ENCODE results near the gene MAPK8.
A peak's percentile ranks its signal among the peaks of the same experiment; 100 is the strongest.
"Not testable (repeated sequence)": the region's sequence is repeated elsewhere in the genome, so short reads cannot be mapped to it uniquely, and the experiment has no call there.

Gene MAPK8

GRCh38 chr10:48306265-48306869 lies at the start of gene MAPK8:
Gene MAPK8, plus strand, starts transcription at chr10:48306677. Its CDS starts 94,984 bp downstream, at chr10:48401661.
- peak; percentile 90 for DNase-seq (ENCODE audit: low spot score)

DNA sequence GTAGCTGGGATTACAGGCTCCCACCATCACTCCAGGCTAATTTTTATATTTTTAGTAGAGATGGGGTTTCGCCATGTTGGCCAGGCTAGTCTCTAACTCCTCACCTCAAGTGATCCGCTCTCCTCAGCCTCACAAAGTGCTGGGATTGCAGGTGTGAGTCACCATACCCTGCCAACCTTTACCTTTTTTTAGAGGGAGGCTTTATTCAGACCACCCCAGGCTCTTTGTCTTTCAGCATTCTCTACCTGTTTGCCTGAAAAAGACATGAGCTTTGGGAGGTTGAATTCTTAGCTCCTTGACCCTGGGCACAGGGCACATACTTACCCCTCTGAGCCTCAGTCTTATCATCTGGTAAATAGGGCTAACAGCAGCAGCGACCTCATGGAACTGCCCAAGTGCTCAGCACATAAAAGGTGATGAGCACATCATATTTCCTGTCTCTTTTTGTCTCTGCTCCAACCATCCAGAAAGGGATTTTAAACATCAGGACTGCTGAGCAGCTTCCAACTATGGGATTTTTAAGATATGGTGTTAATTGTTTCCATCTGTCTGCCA lies 49.0 kb upstream of the MAPK8 start:
- no peak for DNase-seq (ENCODE audit: low spot score)

GRCh38 chr10:48258105-48258504 lies 48.4 kb upstream of the MAPK8 start:
- DNase-seq (ENCODE audit: low spot score) = no peak

DNA sequence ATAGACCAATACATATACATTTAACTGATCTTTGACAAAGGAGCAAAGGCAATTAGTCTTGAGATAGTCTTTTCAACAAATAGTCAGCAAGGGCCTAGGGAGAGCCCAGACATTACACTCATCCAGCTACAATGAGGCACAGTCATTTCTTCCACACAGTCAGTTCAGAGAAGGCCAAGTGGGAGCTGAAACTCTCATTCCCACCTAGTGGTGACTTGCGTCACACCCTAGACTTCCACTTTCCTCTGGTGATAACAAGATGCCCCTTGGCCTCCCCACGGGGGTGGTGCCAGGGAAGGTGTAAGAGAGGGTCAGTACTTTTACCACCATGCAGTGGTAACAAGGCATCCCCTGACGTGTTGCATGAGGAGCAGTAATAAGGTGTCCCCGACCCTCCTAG lies 39.9 kb upstream of the MAPK8 start:
- DNase-seq (ENCODE audit: low spot score) = no peak

DNA sequence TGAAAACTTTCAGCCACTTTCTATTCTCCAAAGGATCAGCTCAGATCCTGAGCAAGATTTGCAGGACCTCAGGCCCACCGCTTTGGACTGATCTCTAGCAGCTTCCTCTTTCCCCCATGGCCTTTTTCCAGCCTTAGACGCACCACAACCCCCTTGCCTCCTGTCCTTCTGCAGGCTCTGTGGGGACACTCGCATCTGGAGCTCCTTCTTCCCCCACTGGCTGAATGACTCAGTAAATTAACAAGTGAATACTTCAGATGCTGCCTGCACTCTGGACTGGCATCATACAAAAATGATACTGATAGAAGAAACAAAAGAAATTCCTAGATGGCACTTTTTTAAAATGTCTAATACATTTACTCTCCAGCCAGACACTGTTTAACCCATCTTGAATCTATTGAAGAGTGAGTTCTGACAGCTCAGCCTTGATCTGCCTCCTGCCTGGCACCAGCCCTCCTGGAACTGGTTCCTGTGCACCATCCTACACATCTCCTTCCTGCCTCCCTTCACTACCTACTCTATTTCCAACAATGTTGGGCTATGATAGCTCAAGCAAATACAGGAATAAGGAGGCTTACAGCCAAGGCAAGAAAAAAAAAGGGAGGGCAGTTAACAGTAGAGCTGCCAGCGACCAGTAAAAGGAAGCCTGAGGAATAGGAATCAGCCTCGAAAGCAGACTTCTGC lies 35.3 kb upstream of the MAPK8 start:
- peak; percentile 10 for DNase-seq (ENCODE audit: low spot score)

DNA sequence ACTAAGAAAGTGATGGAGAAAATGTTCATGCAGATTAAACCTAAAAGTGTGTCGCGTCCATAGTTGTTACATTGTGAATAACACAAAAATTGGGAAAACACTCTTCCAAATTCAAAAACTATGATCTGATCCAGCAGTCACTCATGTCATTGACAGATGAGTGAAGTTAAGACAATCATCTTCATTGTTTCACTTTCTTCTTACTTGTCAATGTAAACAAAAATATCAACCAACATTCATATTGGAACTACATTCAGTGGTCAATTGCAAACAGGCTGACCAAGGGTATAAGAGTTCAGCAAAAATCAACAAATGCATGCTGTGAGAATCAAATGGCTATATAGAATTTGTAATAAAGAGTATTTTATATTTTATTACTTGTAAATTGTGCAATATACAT lies 33.8 kb upstream of the MAPK8 start:
- no peak for DNase-seq (ENCODE audit: low spot score)

DNA sequence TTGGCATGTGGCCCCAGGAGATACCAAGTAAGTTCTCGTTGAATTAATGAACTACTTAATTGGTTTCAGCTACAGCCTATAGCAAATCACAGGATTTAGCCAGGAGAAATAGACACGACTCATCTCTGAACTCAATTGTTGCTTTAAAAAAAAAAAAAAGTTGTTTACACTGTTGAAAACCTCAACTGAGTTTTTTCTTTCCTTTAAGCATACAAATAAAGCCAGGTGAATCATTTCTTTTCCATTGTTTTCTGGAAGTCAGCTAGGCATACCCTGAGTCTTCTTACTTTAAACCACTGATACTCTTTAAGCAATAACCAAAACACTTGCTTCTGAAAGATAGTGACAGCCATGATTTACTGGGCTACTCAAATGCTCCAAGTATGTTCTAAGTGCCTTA lies 32.7 kb upstream of the MAPK8 start:
- DNase-seq (ENCODE audit: low spot score) = no peak

- DNase-seq (ENCODE audit: low spot score) = peak; percentile 16
Observed at GRCh38 chr10:48274636-48275035, 31.8 kb upstream of the MAPK8 start, which contains the start of gene FRMPD2. Gene FRMPD2, minus strand, starts transcription at chr10:48274696. Its CDS starts 129 bp downstream, at chr10:48274567.

DNA sequence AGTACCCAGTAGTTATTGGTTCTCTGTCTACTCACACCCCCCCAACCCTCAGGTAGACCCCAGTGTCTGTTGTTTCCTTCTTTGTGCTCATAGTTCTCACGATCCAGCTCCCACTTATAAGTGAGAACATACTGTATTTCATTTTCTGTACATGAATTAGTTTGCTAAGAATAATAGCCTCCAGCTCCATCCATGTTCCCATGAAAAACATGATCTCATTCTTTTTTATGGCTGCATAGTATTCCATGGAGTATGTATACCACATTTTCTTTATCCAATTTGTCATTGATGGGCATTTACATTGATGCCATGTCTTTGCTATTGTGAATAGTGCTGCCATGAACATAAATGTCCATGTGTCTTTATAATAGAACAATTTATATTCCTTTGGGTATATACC lies 29.4 kb upstream of the MAPK8 start:
- DNase-seq (ENCODE audit: low spot score) = no peak

DNA sequence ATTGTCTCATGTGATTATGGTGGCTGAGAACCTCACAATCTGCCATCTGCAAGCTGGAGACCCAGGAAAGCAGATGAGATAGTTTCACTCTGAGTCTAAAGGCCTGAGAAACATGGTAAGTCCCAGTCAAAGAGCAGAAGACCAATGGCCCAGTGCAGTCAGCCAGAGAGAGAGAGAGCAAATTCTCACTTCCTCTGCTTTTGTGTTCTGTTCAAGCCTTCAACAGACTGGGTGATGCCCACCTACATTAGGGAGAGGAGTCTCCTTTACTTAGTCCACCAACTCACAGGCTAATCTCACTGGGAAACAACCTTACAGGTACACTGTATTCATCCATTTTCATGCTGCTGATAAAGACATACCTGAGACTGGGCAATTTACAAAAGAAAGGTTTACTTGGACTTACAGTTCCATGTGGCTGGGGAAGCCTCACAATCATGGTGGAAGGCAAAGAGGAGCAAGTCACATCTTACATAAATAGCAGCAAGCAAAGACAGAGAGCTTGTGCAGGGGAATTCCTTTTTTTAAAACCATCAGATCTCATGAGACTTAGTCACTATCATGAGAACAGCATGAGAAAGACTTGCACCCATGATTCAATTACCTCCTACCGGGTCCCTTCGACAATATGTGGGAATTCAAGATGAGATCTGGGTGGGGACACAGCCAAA lies 27.3 kb upstream of the MAPK8 start:
- no peak for DNase-seq (ENCODE audit: low spot score)

- not testable (repeated sequence) for DNase-seq (ENCODE audit: low spot score)
Observed at GRCh38 chr10:48281697-48282096, 24.8 kb upstream of the MAPK8 start.

GRCh38 chr10:48282829-48283228 lies 23.6 kb upstream of the MAPK8 start:
- no peak for DNase-seq (ENCODE audit: low spot score)

DNA sequence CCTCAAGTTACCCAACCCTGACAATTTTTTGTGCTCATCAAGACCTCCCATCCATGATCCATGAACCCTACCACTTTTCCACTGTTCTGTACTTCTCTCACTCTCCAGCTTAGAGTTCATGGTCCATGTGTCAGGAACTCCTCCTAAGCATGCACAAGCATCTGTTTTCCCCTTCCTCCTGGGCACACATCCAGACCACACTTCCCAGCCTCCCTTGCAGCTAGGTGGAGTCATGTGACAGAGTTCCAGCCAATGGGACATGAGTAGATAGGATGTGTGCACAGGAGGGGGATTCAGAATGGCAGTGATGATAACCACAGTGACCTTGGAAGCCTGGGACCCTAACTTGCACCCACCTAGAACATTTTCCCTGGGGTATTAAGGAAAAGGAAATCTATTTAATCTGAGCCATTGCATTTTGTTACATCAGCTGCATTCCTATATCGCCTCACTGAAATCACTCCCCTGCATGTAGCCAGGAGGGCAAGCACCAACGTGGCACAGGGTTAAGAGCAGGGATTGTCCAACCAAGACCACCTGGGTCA lies 22.4 kb upstream of the MAPK8 start:
- no peak for DNase-seq (ENCODE audit: low spot score)

- DNase-seq (ENCODE audit: low spot score) = no peak
Observed at GRCh38 chr10:48284811-48285210, 21.7 kb upstream of the MAPK8 start.

DNA sequence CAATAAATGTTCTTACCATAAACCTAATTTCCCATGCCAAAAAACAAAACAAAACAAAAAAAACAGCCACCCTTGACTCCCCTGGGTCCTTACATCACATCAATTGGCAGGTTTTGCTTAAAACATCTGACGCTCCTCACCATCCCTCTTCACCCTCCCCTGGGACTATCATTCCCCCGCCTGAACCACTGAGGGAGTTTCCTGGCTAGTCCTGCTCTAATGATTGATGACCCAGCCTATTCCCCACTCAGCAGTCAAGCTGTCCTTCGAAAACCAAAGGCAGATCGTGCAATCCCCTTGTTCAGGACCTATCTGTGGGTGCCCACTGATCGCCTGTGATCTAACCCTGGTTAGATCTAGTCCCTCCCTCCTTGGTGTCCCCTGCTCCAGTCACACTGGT lies 20.8 kb upstream of the MAPK8 start:
- DNase-seq (ENCODE audit: low spot score) = no peak

DNA sequence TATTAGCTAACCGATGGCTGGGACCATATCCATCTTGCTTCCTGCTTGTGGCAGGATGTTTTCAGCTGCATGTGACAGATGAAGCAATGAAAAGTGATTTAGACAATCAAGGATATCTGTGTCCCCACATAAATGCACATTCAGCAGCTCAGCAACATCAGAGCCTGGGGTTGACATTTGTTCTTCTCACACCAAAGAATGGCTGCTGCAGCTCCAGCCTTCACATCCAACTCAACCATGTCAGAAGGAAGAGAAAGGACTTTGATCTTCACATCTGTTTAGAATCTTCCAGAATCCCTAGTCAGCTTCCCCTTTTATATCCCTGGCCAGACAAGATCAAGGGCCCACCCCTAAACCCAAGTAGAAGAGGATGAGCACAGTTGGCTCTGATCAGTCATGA lies 20.1 kb upstream of the MAPK8 start:
- DNase-seq (ENCODE audit: low spot score) = no peak

DNA sequence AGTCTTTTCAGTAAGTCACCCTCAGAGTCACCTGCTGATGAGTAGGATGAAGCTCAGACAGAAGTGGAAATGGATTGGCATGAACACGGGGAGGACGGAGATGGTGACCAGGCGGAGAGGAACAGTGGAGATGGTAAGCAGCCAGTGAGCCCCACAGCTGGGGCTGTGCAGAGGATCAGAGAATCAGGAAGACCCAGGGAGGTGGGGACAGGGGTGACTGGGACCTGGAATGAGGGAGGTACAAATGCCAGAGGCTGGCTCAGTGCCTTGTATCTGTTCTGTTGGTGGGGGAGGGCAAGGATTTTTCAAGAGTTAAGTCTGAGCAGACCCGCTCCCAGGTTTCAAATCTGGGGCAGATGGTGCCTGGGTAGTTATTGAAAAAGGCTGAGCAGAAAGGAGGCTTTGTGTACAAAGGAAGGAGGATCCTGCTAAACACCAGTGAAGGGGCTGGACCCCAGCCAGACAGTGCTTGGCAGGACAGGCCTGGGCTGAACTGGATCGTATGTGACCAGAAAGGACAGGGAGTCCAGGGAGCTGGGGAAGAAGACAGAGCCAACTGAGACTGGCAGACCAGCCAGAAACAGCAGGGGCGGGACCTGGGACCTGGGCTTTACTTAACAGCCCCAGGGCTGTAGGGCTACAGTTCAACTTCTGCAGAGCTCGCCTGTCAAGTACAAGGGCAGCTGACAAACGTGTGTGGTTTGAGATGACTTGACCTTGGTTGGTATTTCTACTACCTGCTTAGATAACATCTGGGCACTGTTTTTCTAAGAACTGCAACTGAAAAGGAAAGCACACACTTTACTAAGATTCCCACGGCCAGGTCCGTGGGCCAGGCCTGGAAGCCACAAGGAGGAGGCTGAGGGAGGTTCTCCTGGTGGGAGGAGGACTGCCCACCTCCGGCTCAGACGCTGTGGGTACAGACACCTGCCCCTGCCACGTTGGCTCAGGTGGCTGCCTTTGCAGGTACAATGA lies 18.8 kb upstream of the MAPK8 start:
- DNase-seq (ENCODE audit: low spot score) = peak; percentile 86

DNA sequence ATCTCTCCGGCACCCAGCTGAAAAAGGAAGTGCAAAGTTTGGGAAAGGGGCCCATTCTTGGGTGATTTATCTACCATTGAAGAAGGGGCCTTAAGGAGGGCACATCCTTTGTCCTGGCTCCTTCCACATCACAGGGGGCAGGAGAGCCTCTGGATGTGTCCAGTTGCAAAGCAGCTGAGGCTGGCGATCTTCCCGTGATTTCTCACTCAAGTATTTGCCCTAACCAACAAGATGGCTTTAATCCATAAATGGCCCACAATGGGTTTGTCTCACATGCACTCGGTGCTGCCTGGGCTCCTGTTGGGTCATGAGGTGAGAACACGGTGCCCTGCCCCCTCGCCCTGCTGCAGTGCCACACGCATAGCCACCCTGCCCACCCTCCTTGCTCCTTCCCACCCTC lies 17.8 kb upstream of the MAPK8 start:
- DNase-seq (ENCODE audit: low spot score) = no peak

GRCh38 chr10:48289501-48290238 lies 16.8 kb upstream of the MAPK8 start:
- DNase-seq (ENCODE audit: low spot score) = peak; percentile 70

GRCh38 chr10:48290286-48290685 lies 16.2 kb upstream of the MAPK8 start:
- no peak for DNase-seq (ENCODE audit: low spot score)

DNA sequence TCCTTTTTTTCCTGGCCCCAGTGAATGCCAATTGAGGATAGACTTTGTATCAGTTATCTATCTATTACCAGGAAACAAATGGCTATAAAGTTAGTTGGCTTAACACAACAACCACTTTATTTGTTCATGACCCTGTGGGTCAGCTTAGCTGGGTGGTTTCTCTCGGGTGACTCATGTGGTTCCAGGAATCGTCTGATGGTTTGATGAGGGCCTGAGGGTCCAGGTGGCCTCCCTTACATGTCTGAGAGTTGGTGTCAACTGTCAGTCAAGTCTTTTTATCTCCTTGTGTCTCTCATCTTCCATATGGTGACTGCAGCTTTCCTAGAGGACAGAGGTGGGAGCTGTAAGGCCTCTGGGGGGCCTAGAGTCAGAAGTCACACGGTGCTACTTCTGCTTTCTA lies 15.3 kb upstream of the MAPK8 start:
- no peak for DNase-seq (ENCODE audit: low spot score)
